Measurements from ENCODE around the gene NCS1.

NCS1 gene

DNA sequence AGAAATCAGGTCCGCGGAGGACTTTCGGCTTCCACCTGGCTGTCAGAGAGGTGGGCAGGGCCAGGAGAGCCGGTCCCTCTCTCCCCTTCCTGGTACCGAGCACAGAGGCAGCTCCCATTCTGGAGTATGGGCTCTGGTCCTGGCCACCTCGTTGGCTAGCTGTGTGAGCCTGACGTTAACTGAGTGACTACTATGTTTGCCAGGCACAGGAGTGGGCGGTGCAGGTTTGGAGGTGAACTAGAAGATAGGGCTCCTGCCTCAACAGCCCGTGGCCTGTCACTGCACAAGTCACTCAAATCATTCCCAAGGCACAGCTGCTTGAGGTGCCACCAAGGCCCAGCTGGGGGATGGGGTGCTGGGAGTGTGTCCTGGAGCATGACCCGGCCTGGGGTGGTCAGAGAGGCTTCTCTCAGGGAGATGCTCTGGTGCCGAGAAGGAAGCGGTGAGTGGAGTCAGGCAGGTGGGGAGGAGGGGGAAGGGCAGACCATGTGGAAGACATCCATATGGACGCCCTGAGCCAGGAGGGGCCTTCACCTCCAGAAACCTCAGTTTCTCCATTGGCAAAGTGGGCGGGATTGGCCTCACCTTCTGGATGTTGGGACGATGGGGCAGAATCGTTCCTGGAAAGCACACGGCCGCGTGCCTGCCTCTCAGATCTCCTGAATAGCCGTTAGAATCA lies 39.5 kb downstream of the NCS1 start:
- H4K20me1 ChIP-seq (ENCODE audit: insufficient read depth, low read length): no peaks in the 10 kb centered on the region
- H3K27me3 ChIP-seq (ENCODE audit: low read depth, low read length): no peaks in the 10 kb centered on the region
- H2AFZ ChIP-seq (ENCODE audit: low read depth, low read length): no peak overlapping the region
- no peaks in the 10 kb centered on the region for H3K36me3 ChIP-seq (replicated peaks; ENCODE audit: low read depth, low read length)
- H3K9ac ChIP-seq (ENCODE audit: low read length): no peak overlapping the region
- no peaks in the 10 kb centered on the region for H3K79me2 ChIP-seq (ENCODE audit: low read length)
- no peak overlapping the region for H3K4me3 ChIP-seq (ENCODE audit: low read length)
- no peaks in the 10 kb centered on the region for H3K9me3 ChIP-seq (ENCODE audit: insufficient read depth, low read length)
- TF ChIP-seq, protein P1, sequence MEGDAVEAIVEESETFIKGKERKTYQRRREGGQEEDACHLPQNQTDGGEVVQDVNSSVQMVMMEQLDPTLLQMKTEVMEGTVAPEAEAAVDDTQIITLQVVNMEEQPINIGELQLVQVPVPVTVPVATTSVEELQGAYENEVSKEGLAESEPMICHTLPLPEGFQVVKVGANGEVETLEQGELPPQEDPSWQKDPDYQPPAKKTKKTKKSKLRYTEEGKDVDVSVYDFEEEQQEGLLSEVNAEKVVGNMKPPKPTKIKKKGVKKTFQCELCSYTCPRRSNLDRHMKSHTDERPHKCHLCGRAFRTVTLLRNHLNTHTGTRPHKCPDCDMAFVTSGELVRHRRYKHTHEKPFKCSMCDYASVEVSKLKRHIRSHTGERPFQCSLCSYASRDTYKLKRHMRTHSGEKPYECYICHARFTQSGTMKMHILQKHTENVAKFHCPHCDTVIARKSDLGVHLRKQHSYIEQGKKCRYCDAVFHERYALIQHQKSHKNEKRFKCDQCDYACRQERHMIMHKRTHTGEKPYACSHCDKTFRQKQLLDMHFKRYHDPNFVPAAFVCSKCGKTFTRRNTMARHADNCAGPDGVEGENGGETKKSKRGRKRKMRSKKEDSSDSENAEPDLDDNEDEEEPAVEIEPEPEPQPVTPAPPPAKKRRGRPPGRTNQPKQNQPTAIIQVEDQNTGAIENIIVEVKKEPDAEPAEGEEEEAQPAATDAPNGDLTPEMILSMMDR (IDR thresholded peaks at IDR 0.05; ENCODE audit: low read depth, low read length): no peak
- no peak for TF ChIP-seq EZH2phosphoT487 (IDR thresholded peaks at IDR 0.05; ENCODE audit: low read depth)
- H3K4me1 ChIP-seq (ENCODE audit: low read length): no peaks in the 10 kb centered on the region
- H3K4me2 ChIP-seq (ENCODE audit: low read length): no peak overlapping the region
- no peak overlapping the region for H3K27ac ChIP-seq (ENCODE audit: low read length)

DNA sequence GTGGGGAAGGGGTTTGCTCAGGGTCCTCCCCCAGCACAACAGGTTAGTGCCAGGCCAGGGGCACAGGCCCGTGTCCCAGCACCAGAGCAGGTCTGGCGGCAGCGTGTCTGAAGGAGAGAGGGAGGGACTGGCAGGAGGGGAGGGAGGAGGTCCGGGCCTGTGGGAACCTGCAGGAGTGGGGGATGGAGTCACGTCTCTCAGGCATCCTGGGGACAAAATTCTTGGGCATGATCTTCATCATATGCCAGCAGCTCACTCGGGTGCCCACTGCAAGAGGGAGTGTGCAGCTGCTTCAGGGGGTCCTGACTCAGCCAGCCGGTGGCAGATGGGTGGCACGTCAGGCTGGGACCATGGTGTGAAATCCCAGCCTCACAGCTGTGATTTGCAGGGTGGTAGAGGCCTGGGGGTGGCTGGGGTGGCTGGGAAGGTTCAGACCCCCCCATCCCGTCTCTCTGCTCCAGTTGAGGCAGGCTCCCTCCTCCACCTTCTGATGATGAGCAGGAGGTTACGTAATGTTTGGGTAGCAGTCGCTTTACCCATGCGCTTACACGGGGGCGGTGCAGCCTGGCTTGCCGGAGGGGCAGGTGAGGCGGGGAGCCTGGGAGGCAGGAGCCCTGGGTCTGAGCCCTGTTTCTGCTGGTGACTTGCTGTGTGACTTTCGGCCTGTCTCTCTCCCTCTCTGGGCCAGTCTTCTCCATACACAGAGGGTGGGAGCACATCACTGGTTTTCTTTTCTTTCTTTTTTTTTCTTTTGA lies 40.5 kb downstream of the NCS1 start:
- H4K20me1 ChIP-seq (ENCODE audit: insufficient read depth, low read length): no peaks in the 10 kb centered on the region
- no peaks in the 10 kb centered on the region for H3K9me3 ChIP-seq (ENCODE audit: insufficient read depth, low read length)
- no peaks in the 10 kb centered on the region for H3K79me2 ChIP-seq (ENCODE audit: low read length)
- H3K27me3 ChIP-seq (ENCODE audit: low read depth, low read length): no peaks in the 10 kb centered on the region
- no peaks in the 10 kb centered on the region for H3K4me1 ChIP-seq (ENCODE audit: low read length)
- no peak overlapping the region for H3K27ac ChIP-seq (ENCODE audit: low read length)
- no peak overlapping the region for H3K9ac ChIP-seq (ENCODE audit: low read length)
- no peak for TF ChIP-seq EZH2phosphoT487 (IDR thresholded peaks at IDR 0.05; ENCODE audit: low read depth)
- no peaks in the 10 kb centered on the region for H3K36me3 ChIP-seq (replicated peaks; ENCODE audit: low read depth, low read length)
- no peak overlapping the region for H2AFZ ChIP-seq (ENCODE audit: low read depth, low read length)
- H3K4me3 ChIP-seq (ENCODE audit: low read length): no peak overlapping the region
- H3K4me2 ChIP-seq (ENCODE audit: low read length): no peak overlapping the region

DNA sequence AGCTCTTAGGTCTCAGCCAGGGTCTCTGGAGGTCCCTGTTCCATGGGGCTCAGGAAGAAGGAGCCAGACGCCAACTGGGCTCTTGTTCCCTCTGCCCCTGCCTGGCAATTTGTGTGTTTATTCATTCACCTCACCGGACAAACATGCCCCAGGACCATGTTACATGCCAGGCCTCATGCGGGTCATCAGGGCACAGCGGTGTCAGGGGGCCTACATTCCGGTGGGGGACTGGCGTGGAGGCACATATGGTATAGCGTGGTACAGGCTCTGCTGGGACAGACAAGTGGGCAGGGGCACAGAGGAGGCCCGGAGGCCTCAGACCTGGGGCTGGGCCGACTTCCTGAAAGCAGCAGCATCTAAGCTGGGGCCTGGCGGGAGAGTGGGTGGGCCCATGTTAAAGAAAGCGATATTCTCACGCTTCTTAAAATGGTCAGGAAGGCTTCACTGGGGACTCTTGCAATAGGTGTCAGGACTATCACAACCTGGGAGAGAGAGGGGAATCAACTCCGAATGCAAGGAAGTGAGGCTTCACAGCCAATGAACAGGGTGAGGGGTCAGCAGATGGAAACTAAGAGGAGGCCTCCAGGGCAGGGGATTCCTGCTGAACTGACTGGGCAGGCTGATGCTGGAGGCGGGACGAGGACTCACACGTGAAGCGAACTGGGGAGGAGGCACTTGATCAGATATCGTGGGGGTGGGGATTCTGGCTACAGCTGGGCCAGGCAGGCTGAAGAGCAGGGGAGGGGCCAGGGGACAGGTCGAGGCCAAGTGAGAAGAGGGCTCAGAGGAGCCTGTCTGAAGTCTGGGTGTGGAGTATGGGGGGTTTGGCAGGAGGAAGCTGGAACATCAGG lies 41.9 kb downstream of the NCS1 start:
- no peaks in the 10 kb centered on the region for H3K79me2 ChIP-seq (ENCODE audit: low read length)

DNA sequence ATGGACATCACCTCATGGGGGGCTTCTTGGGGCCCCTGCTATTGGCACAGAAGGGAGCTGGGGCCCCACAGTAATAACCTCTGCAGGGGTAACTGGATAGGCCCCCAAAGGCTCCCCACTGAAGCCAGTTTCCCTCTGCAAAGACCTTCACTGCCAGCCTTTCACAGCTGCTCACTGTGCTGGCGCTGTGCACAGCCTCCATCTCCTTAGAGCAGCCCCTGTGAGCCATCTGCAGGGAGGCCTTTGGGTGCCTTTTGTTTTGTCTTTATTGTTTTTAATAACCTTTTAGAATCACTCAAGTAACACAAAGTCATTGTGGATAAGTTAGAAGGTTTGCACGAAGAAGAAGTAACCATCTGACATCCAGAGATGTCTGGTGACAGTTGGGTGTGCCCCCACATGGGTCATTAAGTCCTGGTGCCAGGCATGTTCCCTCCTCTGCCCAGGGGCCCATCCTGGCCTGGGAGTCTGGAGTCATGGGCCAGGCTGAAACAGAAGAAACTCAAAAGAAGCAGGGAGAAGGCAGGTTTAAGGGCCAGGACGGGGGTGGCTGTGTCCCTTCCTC lies 42.7 kb downstream of the NCS1 start:
- Histone ChIP-seq H4K20me1 (ENCODE audit: insufficient read depth, low read length) (no peaks in the 10 kb centered on the region), H3K79me2 (ENCODE audit: low read length) (no peaks in the 10 kb centered on the region), H3K27ac (ENCODE audit: low read length) (no peak overlapping the region), H3K4me3 (ENCODE audit: low read length) (no peak overlapping the region), H3K9me3 (ENCODE audit: insufficient read depth, low read length) (no peaks in the 10 kb centered on the region), H3K4me1 (ENCODE audit: low read length) (no peaks in the 10 kb centered on the region), H3K36me3 (replicated peaks; ENCODE audit: low read depth, low read length) (no peaks in the 10 kb centered on the region), H3K27me3 (ENCODE audit: low read depth, low read length) (no peaks in the 10 kb centered on the region), H2AFZ (ENCODE audit: low read depth, low read length) (no peak overlapping the region), H3K4me2 (ENCODE audit: low read length) (no peak overlapping the region), H3K9ac (ENCODE audit: low read length) (no peak overlapping the region)
- TF ChIP-seq EZH2phosphoT487 (IDR thresholded peaks at IDR 0.05; ENCODE audit: low read depth): no peak
- TF ChIP-seq, protein P1 (IDR thresholded peaks at IDR 0.05; ENCODE audit: low read depth, low read length): no peak

More for the DNA sequence above, 41.9 kb downstream of the NCS1 start:
- Histone ChIP-seq H3K9me3 (ENCODE audit: insufficient read depth, low read length) (no peaks in the 10 kb centered on the region), H3K36me3 (replicated peaks; ENCODE audit: low read depth, low read length) (no peaks in the 10 kb centered on the region), H3K4me2 (ENCODE audit: low read length) (no peak overlapping the region), H3K4me3 (ENCODE audit: low read length) (no peak overlapping the region), H3K9ac (ENCODE audit: low read length) (no peak overlapping the region), H3K27me3 (ENCODE audit: low read depth, low read length) (no peaks in the 10 kb centered on the region), H3K4me1 (ENCODE audit: low read length) (no peaks in the 10 kb centered on the region), H4K20me1 (ENCODE audit: insufficient read depth, low read length) (no peaks in the 10 kb centered on the region), H3K27ac (ENCODE audit: low read length) (no peak overlapping the region), H2AFZ (ENCODE audit: low read depth, low read length) (no peak overlapping the region)
- TF ChIP-seq EZH2phosphoT487 (IDR thresholded peaks at IDR 0.05; ENCODE audit: low read depth): no peak
- TF ChIP-seq, protein P1 (IDR thresholded peaks at IDR 0.05; ENCODE audit: low read depth, low read length): no peak
